Neural cell (in vitro differentiated cells): Measurements from ENCODE around the gene ACTR1B. TPM values are rescaled to one million over a fixed set of nuclear protein-coding genes. Genes with fewer than 3 reads are reported as not detected.

Experiments used
- H2AFZ ChIP-seq: fragments of 200-600, 300-800 bp; sonication (generic), shearing (Covaris generic); 2 replicates; pipeline ENCODE4 v1.6.0; 2014; ENCODE audit warnings: low read depth, mild to moderate bottlenecking, antibody characterized with exemption, low read length, moderate library complexity
- H3F3A ChIP-seq: fragments of 200-600 bp; shearing (Covaris generic); 2 replicates; pipeline ENCODE4 v1.6.1; 2016; ENCODE audit warnings: mild to moderate bottlenecking, moderate library complexity, mixed read lengths, antibody characterized with exemption, low read length; ENCODE audit not compliant: insufficient read depth, poor library complexity, severe bottlenecking
- H3K27ac ChIP-seq: fragments of 200-600, 300-800 bp; sonication (generic), shearing (Covaris generic); 2 replicates; pipeline ENCODE4 v1.5.1; 2014; ENCODE audit warnings: mild to moderate bottlenecking, low read length, moderate library complexity
- H3K27me3 ChIP-seq: fragments of 300-800, 200-600 bp; sonication (generic), shearing (Covaris generic); 2 replicates; pipeline ENCODE4 v1.6.0; 2014; ENCODE audit warnings: mild to moderate bottlenecking, low read depth, low read length, moderate library complexity; ENCODE audit not compliant: insufficient read depth
- H3K36me3 ChIP-seq: fragments of 300-800, 200-600 bp; sonication (generic), shearing (Covaris generic); 2 replicates; pipeline ENCODE4 v1.5.1; 2014; ENCODE audit warnings: mild to moderate bottlenecking, antibody characterized with exemption, low read length, moderate library complexity; ENCODE audit not compliant: insufficient read depth
- H3K4me2 ChIP-seq: fragments of 300-800, 200-600 bp; sonication (generic), shearing (Covaris generic); 2 replicates; pipeline ENCODE4 v1.6.0; 2014; ENCODE audit warnings: mild to moderate bottlenecking, low read length
- H3K4me3 ChIP-seq: fragments of 300-800, 200-600 bp; sonication (generic), shearing (Covaris generic); 2 replicates; pipeline ENCODE4 v1.5.1; 2014; ENCODE audit warnings: mild to moderate bottlenecking, low read length, moderate library complexity
- H3K79me2 ChIP-seq: fragments of 200-600 bp; shearing (Covaris generic); replicated peaks from 2 replicates; pipeline ENCODE4 v1.6.0; 2014; ENCODE audit warnings: mild to moderate bottlenecking, low read length, moderate library complexity; ENCODE audit not compliant: insufficient read depth
- H3K9ac ChIP-seq: fragments of 300-800, 200-600 bp; sonication (generic), shearing (Covaris generic); 2 replicates; pipeline ENCODE4 v1.6.1; 2016; ENCODE audit warnings: mild to moderate bottlenecking, low read length, mixed read lengths
- H3K9me2 ChIP-seq: fragments of 200-600 bp; shearing (Covaris generic); 2 replicates; pipeline ENCODE4 v1.6.1; 2016; ENCODE audit warnings: mild to moderate bottlenecking, low read length, mixed read lengths; ENCODE audit not compliant: insufficient read depth
- H3K9me3 ChIP-seq: fragments of 200-600, 300-800 bp; sonication (generic), shearing (Covaris generic); 2 replicates; pipeline ENCODE4 v1.6.1; 2016; ENCODE audit warnings: mild to moderate bottlenecking, mixed run types, low read length, moderate library complexity, mixed read lengths
- H4K20me1 ChIP-seq: fragments of 200-600 bp; shearing (Covaris generic); 2 replicates; pipeline ENCODE4 v1.6.1; 2016; ENCODE audit warnings: mild to moderate bottlenecking, mixed run types; ENCODE audit not compliant: insufficient read depth
- CTCF ChIP-seq: fragments of 450-650 bp; IDR thresholded peaks from 2 replicates; pipeline ENCODE4 v1.5.1; 2014; ENCODE audit warnings: antibody characterized with exemption, mild to moderate bottlenecking, moderate library complexity; ENCODE audit not compliant: poor library complexity, severe bottlenecking
- EP300 ChIP-seq: fragments of 450-650 bp; conservative IDR thresholded peaks from 2 replicates; pipeline ENCODE4 v1.6.1; 2014; ENCODE audit warnings: antibody characterized with exemption, mild to moderate bottlenecking, moderate library complexity; ENCODE audit not compliant: poor library complexity, severe bottlenecking
- EZH2 ChIP-seq: fragments of 200-600, 300-800 bp; shearing (Covaris generic), sonication (generic); IDR thresholded peaks from 2 replicates; pipeline ENCODE4 v1.6.1; 2014; ENCODE audit warnings: antibody characterized with exemption, low read length, borderline replicate concordance, mild to moderate bottlenecking; ENCODE audit not compliant: insufficient read depth, poor library complexity, severe bottlenecking
- MXI1 ChIP-seq: fragments of 450-650 bp; conservative IDR thresholded peaks from 2 replicates; pipeline ENCODE4 v1.6.1; 2014; ENCODE audit warnings: antibody characterized with exemption, mild to moderate bottlenecking; ENCODE audit not compliant: poor library complexity, severe bottlenecking
- POLR2AphosphoS5 ChIP-seq: IDR thresholded peaks from 2 replicates; pipeline ENCODE4 v1.6.1; 2012
- RAD21 ChIP-seq: fragments of 450-650 bp; conservative IDR thresholded peaks from 2 replicates; pipeline ENCODE4 v1.6.1; 2014; ENCODE audit warnings: antibody characterized with exemption, mild to moderate bottlenecking, moderate library complexity
- REST ChIP-seq: IDR thresholded peaks from 2 replicates; pipeline ENCODE4 v1.6.1; 2012; ENCODE audit warnings: borderline replicate concordance
- SMC3 ChIP-seq: fragments of 450-650 bp; conservative IDR thresholded peaks from 2 replicates; pipeline ENCODE4 v1.6.1; 2014; ENCODE audit warnings: antibody characterized with exemption, mild to moderate bottlenecking, moderate library complexity; ENCODE audit not compliant: poor library complexity
- TAF1 ChIP-seq: IDR thresholded peaks from 2 replicates; pipeline ENCODE4 v1.6.1; 2012; ENCODE audit warnings: low read depth
- polyA plus RNA-seq: library from polyadenylated mRNA; depleted of rRNA; stranded (reverse); fragments of >200 nt; gene quantifications from 2 replicates; pipeline ENCODE4 v1.2.3, GENCODE V29; 2014

Gene ACTR1B
- polyA plus RNA-seq, 1 donor from 2014 or later: 138 TPM

- peaks cover 18% of the 10 kb centered on the region for H3K79me2 ChIP-seq
- H3K9me2 ChIP-seq: no peaks in the 10 kb centered on the region
- TF ChIP-seq MXI1 (no peak), EP300 (no peak), TAF1 (no peak), RAD21 (no peak), EZH2 (no peak), SMC3 (no peak), POLR2AphosphoS5 (no peak), REST (no peak), CTCF (no peak)
- no peak overlapping the region for H2AFZ ChIP-seq
- H3K9ac ChIP-seq: no peak overlapping the region
- no peaks in the 10 kb centered on the region for H4K20me1 ChIP-seq
- H3K9me3 ChIP-seq: no peaks in the 10 kb centered on the region
- H3K4me3 ChIP-seq: no peak overlapping the region
- H3K27me3 ChIP-seq: no peaks in the 10 kb centered on the region
- no peaks in the 10 kb centered on the region for H3K36me3 ChIP-seq
- H3K4me2 ChIP-seq: no peak overlapping the region
- H3K27ac ChIP-seq: no peak overlapping the region
- H3F3A ChIP-seq: no peaks in the 10 kb centered on the region
Measured at GRCh38 chr2:97657986-97658690, 5.7 kb downstream of the ACTR1B start.

GRCh38 chr2:97656905-97657587, 6.8 kb downstream of the ACTR1B start:
- no peak overlapping the region for H3K9ac ChIP-seq
- H3K27ac ChIP-seq: no peak overlapping the region
- no peak overlapping the region for H3K4me3 ChIP-seq
- no peak for TF ChIP-seq REST
- no peak for TF ChIP-seq POLR2AphosphoS5
- TF ChIP-seq RAD21: no peak
- TF ChIP-seq EP300: no peak
- TF ChIP-seq CTCF: no peak
- no peak for TF ChIP-seq SMC3
- no peak for TF ChIP-seq TAF1
- TF ChIP-seq EZH2: no peak
- TF ChIP-seq MXI1: no peak
- H3K27me3 ChIP-seq: no peaks in the 10 kb centered on the region
- peaks cover 7% of the 10 kb centered on the region for H3K79me2 ChIP-seq
- no peaks in the 10 kb centered on the region for H4K20me1 ChIP-seq
- H2AFZ ChIP-seq: no peak overlapping the region
- H3F3A ChIP-seq: no peaks in the 10 kb centered on the region
- no peak overlapping the region for H3K4me2 ChIP-seq
- H3K9me3 ChIP-seq: no peaks in the 10 kb centered on the region
- no peaks in the 10 kb centered on the region for H3K9me2 ChIP-seq
- H3K36me3 ChIP-seq: no peaks in the 10 kb centered on the region
